D721Med (cell line): ENCODE results near the gene FYN.

Experiments used
- DNase-seq: peaks from one replicate; pipeline ENCODE4 v3.0.0; 2011; ENCODE audit warnings: low spot score; ENCODE audit not compliant: insufficient read length
- FAIRE-seq: peaks from 2 replicates; lab custom pipeline; 2011; peaks lifted over from hg19 to GRCh38; lab: Jason Lieb, UNC
- CTCF ChIP-seq: IDR thresholded peaks from 2 replicates; pipeline ENCODE4 v1.5.1; 2012; ENCODE audit warnings: mild to moderate bottlenecking, control low read depth; ENCODE audit not compliant: insufficient read depth; ENCODE audit errors: missing control alignments

FYN gene

GRCh38 chr6:111703723-111704122 is 169.5 kb downstream of the FYN start:
- FAIRE-seq: peak; percentile 74
- DNase-seq: no peak
- TF ChIP-seq CTCF: no peak

GRCh38 chr6:111702268-111702667 is 171.0 kb downstream of the FYN start:
- no peak for TF ChIP-seq CTCF
- no peak for FAIRE-seq
- no peak for DNase-seq

GRCh38 chr6:111701146-111701545 is 172.1 kb downstream of the FYN start:
- no peak for TF ChIP-seq CTCF
- DNase-seq (no peak), FAIRE-seq (no peak)

- no peak for DNase-seq
- no peak for TF ChIP-seq CTCF
- no peak for FAIRE-seq
Observed at GRCh38 chr6:111700135-111700690, 173.0 kb downstream of the FYN start.

GRCh38 chr6:111699123-111699522 is 174.1 kb downstream of the FYN start:
- TF ChIP-seq CTCF: no peak
- no peak for FAIRE-seq
- no peak for DNase-seq

- TF ChIP-seq CTCF: no peak
- no peak for FAIRE-seq
Observed at GRCh38 chr6:111696814-111697213, 176.4 kb downstream of the FYN start.

GRCh38 chr6:111692327-111693164 is 180.7 kb downstream of the FYN start:
- no peak for FAIRE-seq
- TF ChIP-seq CTCF: no peak
- no peak for DNase-seq

More at GRCh38 chr6:111696814-111697213, 176.4 kb downstream of the FYN start:
- no peak for DNase-seq
